ENCODE data around the gene PROZ. TPM values are rescaled to one million over a fixed set of nuclear protein-coding genes. Genes with fewer than 3 reads are reported as not detected.
A peak's percentile ranks its signal among the peaks of the same experiment; 100 is the strongest.

Gene PROZ
- total and polyA plus RNA-seq, 2 of the 13 experiments (the other 11 are each of a cell fraction or from before 2014, with no cell fraction given): 5.6 to 22.5 TPM

- TF ChIP-seq ZNF142 (CRISPR knock-in tag; IDR thresholded peaks at IDR 0.05) (no peak; the same call in none of the 2 replicates), ZNF788 (CRISPR knock-in tag; IDR thresholded peaks at IDR 0.05; ENCODE audit: borderline replicate concordance) (peak; percentile 93; the same call in 1 of the 2 replicates), ZNF280B (CRISPR knock-in tag; IDR thresholded peaks at IDR 0.05; ENCODE audit: borderline replicate concordance) (peak; percentile 15; the same call in 1 of the 2 replicates), ZFP91 (CRISPR knock-in tag; IDR thresholded peaks at IDR 0.05; ENCODE audit: borderline replicate concordance) (peak; percentile 96), AGO2 (optimal IDR thresholded peaks at IDR 0.05; ENCODE audit: low read depth, low read length) (peak; percentile 76), ZSCAN25 (CRISPR knock-in tag; IDR thresholded peaks at IDR 0.05) (peak; percentile 77), TARDBP (CRISPR knock-in tag; IDR thresholded peaks at IDR 0.05) (peak; percentile 98), KDM5A (IDR thresholded peaks at IDR 0.05; ENCODE audit: borderline replicate concordance, low read length) (peak; percentile 77), MTERF4 (CRISPR knock-in tag; IDR thresholded peaks at IDR 0.05) (peak; percentile 89), ZNF24 (IDR thresholded peaks at IDR 0.05) (no peak), ZNF230 (CRISPR knock-in tag; IDR thresholded peaks at IDR 0.05) (peak; percentile 40; the same call in 1 of the 2 replicates)
Observed at GRCh38 chr13:113122550-113123225, 35.8 kb upstream of the PROZ start, which contains the start of gene F10 (continued).

All from HepG2 (cell line).